Ishikawa (cell line): ENCODE measurements around the gene PVR.

Source experiments
- CEBPB ChIP-seq: IDR thresholded peaks from 2 replicates; pipeline ENCODE4 v1.6.1; 2012
- EP300 ChIP-seq: IDR thresholded peaks from 2 replicates; pipeline ENCODE4 v1.6.1; 2012; ENCODE audit warnings: borderline replicate concordance
- NFIC ChIP-seq: IDR thresholded peaks from 2 replicates; pipeline ENCODE4 v1.6.1; 2012
- RAD21 ChIP-seq: IDR thresholded peaks from 2 replicates; pipeline ENCODE4 v1.6.1; 2012; ENCODE audit warnings: low read depth
- TAF1 ChIP-seq: IDR thresholded peaks from 2 replicates; pipeline ENCODE4 v1.6.1; 2012; ENCODE audit warnings: low read depth, mild to moderate bottlenecking
- YY1 ChIP-seq: IDR thresholded peaks from 2 replicates; pipeline ENCODE4 v1.6.1; 2012; ENCODE audit warnings: low read depth
- TF ChIP-seq, protein P1 (sequence below): IDR thresholded peaks from 2 replicates; pipeline ENCODE4 v1.6.1; 2012
- TF ChIP-seq, protein P2 (sequence below): IDR thresholded peaks from 2 replicates; pipeline ENCODE4 v1.6.1; 2012

DNA sequence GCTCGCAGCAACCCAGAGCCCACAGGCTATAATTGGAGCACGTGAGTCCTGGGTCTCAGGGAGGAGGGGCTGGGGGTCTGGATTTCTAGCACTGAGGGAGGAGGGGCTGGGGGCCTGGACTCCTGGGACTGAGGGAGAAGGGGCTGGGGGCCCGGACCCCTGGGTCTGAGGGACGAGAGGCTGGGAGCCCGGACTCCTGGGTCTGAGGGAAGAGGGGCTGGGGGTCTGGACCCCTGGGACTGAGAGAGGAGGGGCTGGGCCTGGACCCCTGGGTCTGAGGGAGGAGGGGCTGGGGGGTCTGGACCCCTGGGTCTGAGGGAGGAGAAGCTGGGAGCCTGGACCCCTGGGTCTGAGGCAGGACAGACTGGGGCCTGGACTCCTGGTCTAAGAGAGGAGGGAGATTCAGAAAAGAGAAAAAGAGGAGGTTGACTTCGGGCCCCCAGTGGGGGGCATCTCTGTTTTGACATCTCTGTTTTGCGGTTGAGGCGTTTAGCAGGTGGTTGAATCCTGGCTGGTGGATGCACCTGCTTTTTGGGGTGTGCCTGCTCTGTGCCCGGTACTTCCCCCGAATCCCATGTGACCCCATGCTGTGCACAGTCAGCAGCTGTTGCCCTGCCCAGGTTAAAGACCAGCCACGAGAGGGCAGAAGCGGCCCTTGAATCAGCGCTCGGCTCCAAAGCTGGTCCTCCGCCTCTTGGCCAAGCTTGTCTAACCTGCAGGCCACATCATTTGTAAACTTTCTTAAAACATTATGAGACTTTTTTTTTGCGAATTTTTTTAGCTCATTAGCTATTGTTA is 10.5 kb downstream of the PVR start:
- TF ChIP-seq, protein P1, sequence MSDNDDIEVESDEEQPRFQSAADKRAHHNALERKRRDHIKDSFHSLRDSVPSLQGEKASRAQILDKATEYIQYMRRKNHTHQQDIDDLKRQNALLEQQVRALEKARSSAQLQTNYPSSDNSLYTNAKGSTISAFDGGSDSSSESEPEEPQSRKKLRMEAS: no peak
- TF ChIP-seq EP300 (no peak), TAF1 (no peak), CEBPB (no peak), YY1 (no peak), NFIC (no peak), RAD21 (peak; percentile 40; the same call in 1 of the 2 replicates)
- TF ChIP-seq, protein P2, sequence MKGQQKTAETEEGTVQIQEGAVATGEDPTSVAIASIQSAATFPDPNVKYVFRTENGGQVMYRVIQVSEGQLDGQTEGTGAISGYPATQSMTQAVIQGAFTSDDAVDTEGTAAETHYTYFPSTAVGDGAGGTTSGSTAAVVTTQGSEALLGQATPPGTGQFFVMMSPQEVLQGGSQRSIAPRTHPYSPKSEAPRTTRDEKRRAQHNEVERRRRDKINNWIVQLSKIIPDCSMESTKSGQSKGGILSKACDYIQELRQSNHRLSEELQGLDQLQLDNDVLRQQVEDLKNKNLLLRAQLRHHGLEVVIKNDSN: 0 out of 2 replicates have a peak, but pooled peaks have one; percentile 17
